Measurements from ENCODE around the gene SULT4A1.
"Not testable (repeated sequence)": the region's sequence is repeated elsewhere in the genome, so short reads cannot be mapped to it uniquely, and the experiment has no call there.

The SULT4A1 gene

GRCh38 chr22:43886231-43886630 lies 23.9 kb upstream of the SULT4A1 start:
- DNase-seq (ENCODE audit: low spot score) = no peak

- DNase-seq (ENCODE audit: low spot score) = no peak
Measured at GRCh38 chr22:43885786-43886185, 23.5 kb upstream of the SULT4A1 start.

DNA sequence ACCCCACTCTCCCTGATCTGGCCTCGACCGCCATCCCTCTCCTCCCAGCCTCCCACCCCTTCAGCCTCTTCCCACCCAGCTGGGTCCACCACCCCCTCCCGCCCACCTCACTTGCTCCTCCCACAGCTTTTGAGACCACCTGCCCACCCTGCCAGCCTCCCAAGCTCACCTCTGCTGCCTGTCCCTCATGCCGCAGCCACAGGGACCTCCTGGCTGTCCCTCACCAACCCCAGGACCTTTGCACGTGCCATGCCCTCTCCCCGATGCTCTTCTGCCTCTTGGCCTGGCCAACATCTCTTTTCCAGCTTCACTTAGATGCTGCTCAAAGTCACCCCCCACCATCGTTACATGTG lies 23.0 kb upstream of the SULT4A1 start:
- no peak for DNase-seq (ENCODE audit: low spot score)

- peak; percentile 88 for DNase-seq (ENCODE audit: low spot score)
Measured at GRCh38 chr22:43884600-43885318, 22.4 kb upstream of the SULT4A1 start.

DNA sequence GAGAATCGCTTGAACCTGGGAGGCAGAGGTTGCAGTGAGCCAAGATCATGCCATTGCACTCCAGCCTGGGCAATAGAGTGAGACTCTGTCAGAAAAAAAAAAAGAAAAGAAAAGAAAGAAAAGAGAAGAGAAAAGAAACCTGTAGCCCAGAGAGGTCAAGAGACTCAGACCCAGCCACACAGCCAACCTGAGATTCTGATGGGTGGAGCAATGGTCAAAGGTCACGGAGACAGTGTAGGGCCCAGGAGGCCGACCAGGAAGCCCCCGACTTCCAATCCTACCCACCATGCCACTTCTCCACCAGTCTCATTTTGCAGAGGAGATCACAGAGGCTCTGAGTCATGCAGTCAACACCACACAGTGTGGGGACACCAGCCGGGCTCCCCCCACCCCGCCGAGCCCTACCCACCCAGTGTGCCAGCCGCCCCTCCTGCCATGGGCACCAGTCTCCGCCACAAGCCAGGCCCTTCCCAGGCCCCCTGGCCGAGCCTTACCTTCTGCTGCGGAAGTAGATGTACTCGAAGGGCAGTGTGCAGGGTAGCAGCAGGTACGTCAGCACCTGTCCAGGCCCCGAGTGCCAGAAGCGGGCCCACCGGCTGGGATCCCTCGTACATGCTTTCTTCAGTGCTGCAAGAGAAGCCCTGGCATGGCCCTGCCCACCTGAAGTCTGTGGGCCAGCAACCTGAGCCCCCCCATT lies 21.6 kb upstream of the SULT4A1 start:
- no peak for DNase-seq (ENCODE audit: low spot score)

DNA sequence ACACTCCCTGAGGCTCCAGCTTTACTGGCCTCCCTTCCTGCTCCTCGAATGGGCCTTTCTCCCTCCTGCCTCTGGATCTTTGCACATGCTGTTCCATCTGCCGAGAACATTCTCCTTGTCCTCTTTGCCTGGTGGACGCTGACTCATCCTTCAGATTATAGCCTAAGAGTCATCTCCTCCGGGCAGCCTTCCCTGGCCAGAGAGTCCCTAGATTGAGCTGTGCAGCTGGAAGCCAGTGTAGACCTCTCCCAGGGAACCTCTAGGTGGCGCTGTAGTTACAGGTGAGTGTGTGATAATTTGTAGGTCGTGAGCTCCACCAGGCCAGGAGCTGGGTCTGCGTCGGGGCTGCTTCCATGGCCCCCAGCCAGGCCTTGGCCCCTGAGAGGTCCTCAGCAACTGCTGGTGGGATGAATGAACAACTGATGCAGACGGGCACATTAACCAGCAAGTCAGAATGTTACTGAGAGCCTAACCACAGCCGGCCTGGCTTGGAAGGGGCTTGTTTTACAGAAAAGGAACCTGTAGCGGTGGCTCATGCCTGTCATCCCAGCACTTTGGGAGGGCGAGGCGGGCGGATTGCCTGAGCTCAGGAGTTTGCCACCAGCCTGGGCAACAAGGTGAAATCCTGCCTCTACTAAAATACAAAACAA lies 20.8 kb upstream of the SULT4A1 start:
- peak; percentile 68 for DNase-seq (ENCODE audit: low spot score)

DNA sequence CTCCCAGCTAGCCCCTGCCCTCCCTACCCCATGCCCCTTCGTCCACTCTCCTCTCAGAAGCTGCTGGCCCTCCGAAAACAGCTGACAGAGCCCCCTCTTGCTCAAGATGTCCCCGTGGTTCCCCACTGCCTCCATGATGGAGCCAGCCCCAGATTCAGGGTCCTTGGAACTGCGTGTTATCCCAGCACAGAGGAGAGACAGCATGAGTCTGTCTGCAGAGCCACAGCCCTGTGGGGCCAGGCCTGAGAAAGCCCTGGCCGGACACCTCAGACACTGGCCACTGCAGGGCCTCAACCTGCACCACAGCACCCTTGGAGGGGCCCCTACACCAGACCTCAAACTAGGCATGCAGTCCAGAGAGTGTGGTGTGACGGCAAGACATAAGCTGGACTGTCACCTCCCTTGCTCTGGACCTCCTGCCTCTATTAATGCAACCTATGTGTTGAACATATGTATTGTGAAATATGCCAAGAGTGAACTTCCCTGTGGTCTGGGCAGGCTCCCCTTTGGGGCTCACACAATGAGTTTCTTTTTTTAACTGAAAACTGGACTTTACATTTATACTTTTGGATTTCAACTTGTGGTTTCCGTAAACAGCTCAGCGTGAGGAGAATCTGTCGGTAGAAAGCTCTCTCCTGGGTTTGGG lies 19.9 kb upstream of the SULT4A1 start:
- no peak for DNase-seq (ENCODE audit: low spot score)

DNA sequence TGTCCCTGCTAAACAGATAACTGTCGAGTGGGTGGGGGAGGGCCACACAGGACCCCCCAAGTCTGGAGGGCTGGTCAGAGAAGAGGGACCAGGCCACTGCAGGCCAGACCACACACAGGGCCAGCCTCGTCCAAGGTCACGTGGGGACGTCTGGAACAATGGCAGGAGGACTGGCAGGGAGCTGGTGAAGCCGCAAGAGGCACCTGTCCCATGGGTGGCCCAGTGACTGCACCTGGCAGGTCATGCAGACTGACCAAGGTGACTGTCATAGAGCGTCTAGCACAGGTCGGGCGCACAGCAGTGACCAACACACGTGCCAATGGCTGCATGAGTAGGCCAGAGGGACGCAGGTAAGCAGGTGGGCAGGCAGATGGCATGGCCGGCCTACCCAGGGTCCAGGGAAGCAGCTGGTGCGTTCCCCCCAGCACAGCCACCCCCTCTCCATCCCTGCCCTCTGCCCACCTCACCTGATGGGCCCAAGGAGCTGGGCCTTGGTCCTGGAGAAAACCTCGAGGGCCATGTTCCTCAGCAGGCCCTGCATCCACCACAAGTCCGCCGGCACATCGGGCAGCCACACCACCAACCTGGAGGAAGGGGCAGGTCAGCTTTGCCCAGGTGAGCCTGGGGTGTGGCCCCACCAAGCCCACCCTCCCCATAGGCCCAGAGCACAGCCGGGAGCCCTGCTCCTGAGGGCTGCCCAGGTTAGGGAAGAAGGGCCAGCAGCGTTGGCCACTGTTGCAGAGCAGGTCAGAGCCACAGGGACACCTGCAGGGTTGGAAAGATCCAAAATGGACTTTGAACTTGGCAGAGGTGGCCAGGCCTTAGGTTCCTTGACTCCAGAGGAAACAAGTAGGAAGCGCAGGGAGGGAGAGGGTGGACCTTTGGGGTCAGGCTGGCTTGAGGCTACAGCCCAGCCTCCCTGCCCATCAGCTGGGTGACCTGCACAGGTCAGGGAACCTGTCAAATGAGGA lies 19.1 kb upstream of the SULT4A1 start:
- no peak for DNase-seq (ENCODE audit: low spot score)

DNA sequence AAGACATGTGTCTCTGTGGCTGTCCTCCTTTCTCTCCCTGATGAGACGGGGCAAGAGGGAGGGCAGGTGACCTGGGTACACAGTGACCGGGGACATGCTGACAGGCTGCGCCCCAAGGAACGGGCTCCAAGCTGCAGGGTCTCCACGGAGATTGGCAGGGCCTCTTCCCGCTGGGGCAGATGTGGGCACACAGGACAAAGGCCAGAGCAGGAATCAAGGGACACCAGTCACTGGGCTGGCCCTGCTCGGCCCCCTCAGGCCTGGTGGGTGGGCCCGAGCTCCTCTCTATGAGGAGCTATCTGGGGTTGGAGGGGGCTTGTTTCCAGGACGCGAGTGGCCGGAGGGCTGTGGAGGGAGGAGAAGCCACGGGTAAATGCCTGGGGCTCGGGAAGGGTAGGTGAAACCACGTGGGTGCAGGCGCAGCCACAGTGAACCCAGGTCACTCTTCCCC lies 18.3 kb upstream of the SULT4A1 start:
- DNase-seq (ENCODE audit: low spot score) = no peak

DNA sequence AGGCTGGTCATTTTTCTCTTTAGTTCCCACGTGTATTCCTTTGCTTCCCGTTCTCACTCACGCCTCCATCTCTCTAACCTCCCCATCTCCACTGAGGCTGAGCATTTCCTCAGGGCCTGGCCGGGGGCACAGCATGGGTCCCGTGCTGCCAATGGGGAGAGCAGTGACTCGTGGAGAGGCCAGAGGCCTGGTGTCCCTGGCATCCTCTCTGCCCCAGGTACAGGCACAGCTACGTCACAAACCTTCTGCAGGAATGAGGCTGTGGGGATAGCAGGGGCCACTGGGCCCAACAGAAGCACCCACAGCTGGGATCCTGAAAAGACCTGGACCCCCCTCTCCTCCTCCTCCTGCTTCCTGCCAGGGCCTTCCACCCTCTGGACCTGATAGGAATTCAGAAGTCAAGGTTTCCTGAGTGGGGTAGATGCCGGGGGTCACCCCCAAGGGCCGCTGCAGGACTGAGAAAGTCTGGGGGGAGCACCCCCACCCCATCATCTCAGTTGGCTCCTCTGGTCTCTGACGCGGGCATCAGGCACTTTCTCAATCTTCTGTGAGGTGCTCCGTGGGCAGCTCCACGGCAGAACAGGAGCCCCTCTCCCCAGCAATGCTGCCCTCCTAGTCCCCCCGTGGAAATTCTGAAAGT lies 17.7 kb upstream of the SULT4A1 start:
- no peak for DNase-seq (ENCODE audit: low spot score)

- DNase-seq (ENCODE audit: low spot score) = no peak
Measured at GRCh38 chr22:43878831-43879550, 16.7 kb upstream of the SULT4A1 start.

DNA sequence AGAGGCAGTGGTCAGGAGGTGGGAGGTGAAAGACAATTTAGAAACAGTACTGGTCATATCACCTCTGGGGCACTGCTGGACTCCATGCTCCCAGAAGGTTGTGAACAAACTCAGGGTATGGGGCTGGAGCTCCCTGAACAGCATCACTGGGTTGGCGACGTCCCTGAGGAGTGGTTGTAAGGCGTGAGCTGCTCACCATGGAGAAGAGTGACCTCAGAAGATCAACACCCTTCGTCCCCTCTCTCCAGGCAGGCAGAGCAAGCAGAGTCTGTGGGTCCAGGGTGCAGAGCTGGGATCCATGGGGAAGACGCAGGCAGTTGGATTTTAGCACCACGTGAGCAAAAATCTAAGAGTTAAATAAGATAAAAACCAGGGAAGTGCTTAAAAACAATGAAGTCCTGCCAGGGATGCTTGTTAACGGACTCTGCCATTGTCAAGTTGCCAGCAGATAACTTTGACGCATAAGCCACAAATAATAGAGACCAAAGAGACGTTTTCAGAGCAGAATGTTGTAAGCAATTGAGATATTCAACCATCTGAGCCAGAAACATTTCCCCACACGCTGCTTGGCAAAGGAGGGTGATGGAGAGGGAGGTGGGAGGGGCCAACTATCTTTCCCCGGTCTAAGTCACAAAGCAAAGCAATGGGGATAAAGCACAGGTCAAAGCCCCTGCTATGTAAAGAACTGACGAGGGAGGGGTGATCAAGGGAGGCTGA lies 15.9 kb upstream of the SULT4A1 start:
- no peak for DNase-seq (ENCODE audit: low spot score)

DNA sequence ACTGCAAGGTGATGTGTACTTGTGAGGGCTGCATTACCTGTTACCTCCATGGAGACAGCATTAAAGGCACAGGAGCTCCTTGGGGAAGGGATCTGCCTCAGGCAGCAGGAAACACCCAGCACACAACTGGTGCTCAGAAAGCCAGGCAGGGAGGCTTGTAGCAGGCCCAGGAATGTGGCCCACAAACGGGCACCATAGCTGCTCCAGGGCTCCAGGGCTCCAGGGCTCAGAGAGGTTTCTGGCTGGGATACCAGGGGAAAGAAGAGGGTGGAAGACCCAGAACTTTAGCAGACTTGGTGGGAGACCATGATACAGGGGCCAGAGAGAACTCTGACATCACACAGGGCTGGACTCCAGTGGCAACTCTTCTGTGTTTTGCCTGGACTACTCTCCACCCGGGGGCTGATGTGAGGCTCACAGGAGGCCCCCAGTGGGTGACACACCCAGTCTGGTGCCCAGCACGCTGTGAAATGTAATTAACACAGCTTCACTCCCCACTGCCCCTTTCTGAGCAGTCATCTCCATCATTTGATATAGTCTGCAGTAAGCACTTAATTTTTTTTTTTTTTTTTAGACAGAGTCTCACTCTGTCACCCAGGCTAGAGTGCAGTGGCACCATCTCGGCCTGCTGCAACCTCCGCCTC lies 14.7 kb upstream of the SULT4A1 start:
- no peak for DNase-seq (ENCODE audit: low spot score)

- no peak for DNase-seq (ENCODE audit: low spot score)
Measured at GRCh38 chr22:43869799-43870198, 7.5 kb upstream of the SULT4A1 start.

- DNase-seq (ENCODE audit: low spot score) = not testable (repeated sequence)
Measured at GRCh38 chr22:43869001-43869400, 6.7 kb upstream of the SULT4A1 start.

GRCh38 chr22:43867839-43868635 lies 5.7 kb upstream of the SULT4A1 start:
- DNase-seq (ENCODE audit: low spot score) = peak; percentile 82

GRCh38 chr22:43862882-43863202 lies 529 bp upstream of the SULT4A1 start:
- no peak for DNase-seq (ENCODE audit: low spot score)

- DNase-seq (ENCODE audit: low spot score) = no peak
Measured at GRCh38 chr22:43861529-43861928, 784 bp downstream of the SULT4A1 start.

DNA sequence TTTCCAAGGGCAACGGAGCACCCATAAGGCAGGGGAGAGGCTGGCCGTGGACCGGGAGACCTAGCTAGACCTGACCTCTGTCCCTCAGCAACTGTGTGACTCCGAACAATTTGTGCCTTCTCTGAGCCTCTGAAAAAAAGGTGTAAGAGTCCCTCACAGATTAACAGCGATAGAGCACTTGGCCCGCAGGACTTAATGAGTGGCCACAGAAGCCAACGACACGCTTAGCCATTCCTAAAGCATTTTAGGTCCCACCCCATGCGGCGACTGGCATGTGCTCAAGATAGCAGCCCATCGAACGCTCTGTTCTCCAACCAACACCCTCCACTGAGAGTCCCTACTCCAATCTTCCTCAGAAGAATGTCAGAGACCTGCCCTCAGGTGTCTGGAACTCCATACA lies 1.5 kb downstream of the SULT4A1 start:
- no peak for DNase-seq (ENCODE audit: low spot score)
